Memory B cell (primary cell): Measurements from ENCODE around the gene CSNK1G1.
"Not testable (repeated sequence)": the region's sequence is repeated elsewhere in the genome, so short reads cannot be mapped to it uniquely, and the experiment has no call there.

Experiments used
- ATAC-seq: fragments of 150-1000 bp; cut with Tn5 transposase; 2 replicates; pipeline ENCODE4 v1.10.0; 2021; ENCODE audit warnings: low read depth, mild to moderate bottlenecking, moderate library complexity
- DNase-seq, 2 donors: peaks; one replicate each; pipeline ENCODE4 v3.0.0; 2022; ENCODE audit warnings: low spot score in 2 of 2
- H3K27ac Mint-ChIP-seq: one replicate; pipeline ENCODE4 v1.8.0; 2022; ENCODE audit warnings: mild to moderate bottlenecking, moderate library complexity, mixed read lengths
- H3K27me3 Mint-ChIP-seq: one replicate; pipeline ENCODE4 v1.8.0; 2022; ENCODE audit warnings: mixed read lengths
- H3K36me3 Mint-ChIP-seq: one replicate; pipeline ENCODE4 v1.8.0; 2022; ENCODE audit warnings: mild to moderate bottlenecking, mixed read lengths
- H3K4me1 Mint-ChIP-seq: one replicate; pipeline ENCODE4 v1.8.0; 2022; ENCODE audit warnings: mixed read lengths
- H3K4me3 Mint-ChIP-seq: one replicate; pipeline ENCODE4 v1.8.0; 2022; ENCODE audit warnings: mild to moderate bottlenecking, moderate library complexity, mixed read lengths
- H3K9me3 Mint-ChIP-seq: one replicate; pipeline ENCODE4 v1.8.0; 2022; ENCODE audit warnings: mixed read lengths

The CSNK1G1 gene

DNA sequence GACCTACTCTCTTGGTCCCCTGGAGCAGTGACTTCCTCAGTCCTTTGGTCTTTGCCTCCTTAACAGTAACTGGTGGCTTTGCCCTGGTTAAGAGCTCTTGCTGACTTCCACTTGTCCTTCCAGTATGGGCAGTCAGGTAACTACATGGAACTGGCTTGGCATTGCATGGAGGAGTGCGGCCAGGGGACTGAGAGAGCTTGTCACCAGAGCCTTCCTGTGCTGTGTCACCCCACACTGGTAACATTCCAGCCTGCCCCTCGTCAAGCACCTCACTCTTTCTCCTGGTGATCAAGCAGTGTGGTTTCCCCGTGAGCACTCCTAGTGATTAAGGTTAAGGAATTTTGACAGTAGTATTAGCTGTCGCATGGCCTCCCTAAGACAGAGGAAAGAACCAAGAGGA is 223.8 kb downstream of the CSNK1G1 start:
- peaks cover 25% of the 10 kb centered on the region for H3K36me3 Mint-ChIP-seq
- H3K27me3 Mint-ChIP-seq, result no peaks in the 10 kb centered on the region
- ATAC-seq (no peak), DNase-seq (no peak)
- no peaks in the 10 kb centered on the region for H3K9me3 Mint-ChIP-seq
- no peak overlapping the region for H3K4me3 Mint-ChIP-seq
- H3K27ac Mint-ChIP-seq, result peak overlapping the region; percentile 86
- peaks cover 7% of the 10 kb centered on the region for H3K4me1 Mint-ChIP-seq

DNA sequence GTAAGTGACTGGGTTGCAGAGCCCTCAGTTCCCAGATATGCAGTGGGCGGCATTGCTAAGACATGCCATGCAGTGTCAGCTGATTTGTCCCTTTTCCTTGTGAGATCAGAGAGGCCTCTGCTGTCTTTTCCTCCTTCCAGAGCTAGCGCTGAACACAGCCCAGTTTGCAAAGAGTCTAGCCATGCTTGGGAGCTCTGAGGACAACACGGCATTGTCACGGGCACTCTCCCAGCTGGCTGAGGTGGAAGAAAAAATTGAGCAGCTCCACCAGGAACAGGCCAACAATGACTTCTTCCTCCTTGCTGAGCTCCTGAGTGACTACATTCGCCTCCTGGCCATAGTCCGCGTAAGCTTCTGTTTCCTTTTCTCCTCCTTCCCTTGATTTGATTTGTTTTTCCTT is 224.4 kb downstream of the CSNK1G1 start:
- ATAC-seq (no peak), DNase-seq (no peak)
- H3K27me3 Mint-ChIP-seq, result no peaks in the 10 kb centered on the region
- no peak overlapping the region for H3K4me3 Mint-ChIP-seq
- no peaks in the 10 kb centered on the region for H3K9me3 Mint-ChIP-seq
- H3K4me1 Mint-ChIP-seq, result peaks cover under 1% of the 10 kb centered on the region
- H3K36me3 Mint-ChIP-seq, result peaks cover 24% of the 10 kb centered on the region
- peak overlapping the region; percentile 86 for H3K27ac Mint-ChIP-seq

- Mint-ChIP-seq H3K27me3 (no peaks in the 10 kb centered on the region), H3K36me3 (peaks cover 28% of the 10 kb centered on the region), H3K9me3 (no peaks in the 10 kb centered on the region), H3K27ac (no peak overlapping the region), H3K4me1 (no peaks in the 10 kb centered on the region), H3K4me3 (no peak overlapping the region)
- no peak for DNase-seq
- ATAC-seq, result no peak
Observed at GRCh38 chr15:64130159-64130558, 225.8 kb downstream of the CSNK1G1 start.

- no peaks in the 10 kb centered on the region for H3K4me1 Mint-ChIP-seq
- DNase-seq (no peak), ATAC-seq (no peak)
- no peaks in the 10 kb centered on the region for H3K27me3 Mint-ChIP-seq
- H3K9me3 Mint-ChIP-seq, result no peaks in the 10 kb centered on the region
- H3K36me3 Mint-ChIP-seq, result peaks cover 31% of the 10 kb centered on the region
- H3K27ac Mint-ChIP-seq, result no peak overlapping the region
- no peak overlapping the region for H3K4me3 Mint-ChIP-seq
Observed at GRCh38 chr15:64127521-64128270, 228.3 kb downstream of the CSNK1G1 start.

DNA sequence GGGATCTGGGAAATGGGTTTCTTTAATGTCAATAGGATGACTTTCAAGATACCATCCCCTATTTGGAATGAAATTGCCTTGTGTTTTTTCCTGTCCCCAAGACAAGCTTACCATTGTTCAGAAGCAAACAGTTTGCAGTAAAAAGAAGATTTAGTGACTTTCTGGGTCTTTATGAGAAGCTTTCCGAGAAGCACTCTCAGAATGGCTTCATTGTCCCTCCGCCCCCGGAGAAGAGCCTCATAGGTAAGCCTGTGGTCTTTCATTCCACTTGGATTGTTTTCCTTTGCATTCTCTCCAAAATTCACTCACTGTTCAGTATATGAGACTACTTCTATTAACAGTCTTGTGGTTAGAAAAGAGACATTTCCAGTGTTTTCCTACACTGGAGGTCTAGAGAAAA is 230.0 kb downstream of the CSNK1G1 start:
- Mint-ChIP-seq H3K4me1 (no peaks in the 10 kb centered on the region), H3K4me3 (no peak overlapping the region), H3K27me3 (no peaks in the 10 kb centered on the region), H3K36me3 (peaks cover 25% of the 10 kb centered on the region), H3K9me3 (no peaks in the 10 kb centered on the region), H3K27ac (no peak overlapping the region)
- ATAC-seq (no peak), DNase-seq (no peak)

DNA sequence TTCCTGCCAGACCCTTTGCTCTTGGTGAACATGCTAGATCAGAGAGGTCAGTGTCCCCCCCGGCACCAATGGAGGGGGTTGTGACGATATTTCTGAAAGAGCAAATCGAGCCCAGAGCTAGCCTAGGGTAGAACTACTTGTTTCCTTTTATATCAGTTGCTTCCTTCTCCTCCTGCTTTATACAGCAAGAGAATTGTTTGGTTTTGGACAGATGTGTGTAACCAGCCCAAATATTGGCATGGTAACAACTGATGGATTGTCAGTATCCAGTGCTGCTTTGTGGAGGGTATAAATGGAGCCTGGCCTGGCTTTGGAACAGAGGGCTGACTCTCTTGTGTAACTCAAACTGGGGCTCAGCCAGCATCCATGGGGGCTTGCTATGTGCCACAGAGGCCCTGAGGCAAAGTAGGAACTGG is 233.0 kb downstream of the CSNK1G1 start:
- DNase-seq (no peak), ATAC-seq (no peak)
- H3K27me3 Mint-ChIP-seq, result no peaks in the 10 kb centered on the region
- no peaks in the 10 kb centered on the region for H3K4me1 Mint-ChIP-seq
- H3K4me3 Mint-ChIP-seq, result no peak overlapping the region
- no peak overlapping the region for H3K27ac Mint-ChIP-seq
- peaks cover 32% of the 10 kb centered on the region for H3K36me3 Mint-ChIP-seq
- no peaks in the 10 kb centered on the region for H3K9me3 Mint-ChIP-seq

DNA sequence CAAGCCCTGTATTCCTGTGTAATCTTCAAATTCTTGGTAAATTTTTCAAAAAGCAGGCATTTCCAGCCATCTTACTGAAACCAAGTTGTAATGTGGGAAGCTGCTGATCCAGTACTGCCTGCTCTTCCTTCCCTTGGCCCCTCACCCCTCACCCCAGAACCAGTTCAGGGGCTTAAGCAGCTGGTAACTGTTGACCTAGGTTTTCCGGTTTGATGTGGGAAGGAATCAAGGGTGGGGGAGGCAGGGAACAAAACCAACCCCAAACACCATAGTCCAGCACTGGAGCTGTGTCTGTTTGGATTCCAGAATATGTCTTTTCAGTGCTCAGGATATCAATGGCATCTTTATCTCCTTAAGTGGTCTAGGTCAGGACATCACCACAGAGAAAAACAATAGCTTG is 233.5 kb downstream of the CSNK1G1 start:
- no peak for DNase-seq
- ATAC-seq, result no peak
- Mint-ChIP-seq H3K27ac (no peak overlapping the region), H3K4me3 (no peak overlapping the region), H3K4me1 (no peaks in the 10 kb centered on the region), H3K36me3 (peaks cover 32% of the 10 kb centered on the region), H3K9me3 (no peaks in the 10 kb centered on the region), H3K27me3 (no peaks in the 10 kb centered on the region)

DNA sequence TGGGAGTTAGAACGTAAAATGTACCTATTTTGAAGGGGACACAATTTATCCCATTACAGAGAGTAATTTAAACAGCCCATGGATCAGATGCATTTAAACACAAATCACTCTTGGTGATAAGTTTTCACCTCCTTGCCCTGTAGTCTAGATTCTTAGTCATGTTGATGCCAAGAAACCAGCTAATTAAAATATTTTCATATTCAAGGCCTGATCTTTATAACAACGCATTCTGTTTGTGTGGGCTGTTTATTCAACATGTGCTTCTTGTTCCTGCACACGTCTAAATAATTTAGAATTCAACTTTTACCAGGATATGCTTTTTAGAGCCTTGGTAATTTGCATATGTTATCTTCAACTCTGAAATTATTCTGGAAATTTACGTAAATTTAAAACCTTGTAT is 234.4 kb downstream of the CSNK1G1 start:
- H3K27me3 Mint-ChIP-seq, result no peaks in the 10 kb centered on the region
- peaks cover 34% of the 10 kb centered on the region for H3K36me3 Mint-ChIP-seq
- H3K4me3 Mint-ChIP-seq, result no peak overlapping the region
- H3K4me1 Mint-ChIP-seq, result no peaks in the 10 kb centered on the region
- no peak overlapping the region for H3K27ac Mint-ChIP-seq
- DNase-seq, result no peak
- no peaks in the 10 kb centered on the region for H3K9me3 Mint-ChIP-seq
- ATAC-seq, result no peak

- H3K4me1 Mint-ChIP-seq, H3K4me3 Mint-ChIP-seq, DNase-seq, H3K27me3 Mint-ChIP-seq, H3K27ac Mint-ChIP-seq, H3K9me3 Mint-ChIP-seq, ATAC-seq: not testable (repeated sequence)
- H3K36me3 Mint-ChIP-seq, result peaks cover 31% of the 10 kb centered on the region
Observed at GRCh38 chr15:64120322-64120721, 235.7 kb downstream of the CSNK1G1 start.

GRCh38 chr15:64117759-64118487 is 238.1 kb downstream of the CSNK1G1 start:
- H3K27ac Mint-ChIP-seq, result no peak overlapping the region
- H3K9me3 Mint-ChIP-seq, result no peaks in the 10 kb centered on the region
- no peak for ATAC-seq

More at GRCh38 chr15:64117759-64118487, 238.1 kb downstream of the CSNK1G1 start:
- H3K4me3 Mint-ChIP-seq, result no peak overlapping the region
- H3K36me3 Mint-ChIP-seq, result peaks cover 32% of the 10 kb centered on the region
- no peaks in the 10 kb centered on the region for H3K27me3 Mint-ChIP-seq
- DNase-seq, result no peak
- peaks cover 6% of the 10 kb centered on the region for H3K4me1 Mint-ChIP-seq
